Activated CD4-positive, CD25-positive, alpha-beta regulatory T cell treated with anti-CD3 and anti-CD28 coated beads, Interleukin-2, amount 50 U/mL, for 16 hours (primary cell): ENCODE measurements around the gene KCNK10.

Source experiments
- DNase-seq: peaks from one replicate; pipeline ENCODE4 v3.0.0-alpha.2; 2020; ENCODE audit warnings: low read depth, low spot score

The KCNK10 gene

GRCh38 chr14:88323086-88323522 lies at the start of gene KCNK10:
Gene KCNK10 (minus strand): TSS chr14:88323269. CDS start chr14:88322798, 471 bp downstream.
- DNase-seq = no peak

- no peak for DNase-seq
Observed at GRCh38 chr14:88369496-88369895, 46.4 kb upstream of the KCNK10 start.

- no peak for DNase-seq
Observed at GRCh38 chr14:88364710-88365413, 41.8 kb upstream of the KCNK10 start.

GRCh38 chr14:88363644-88364043 lies 40.6 kb upstream of the KCNK10 start:
- DNase-seq = no peak

- DNase-seq = no peak
Observed at GRCh38 chr14:88359500-88359899, 36.4 kb upstream of the KCNK10 start.

- DNase-seq = no peak
Observed at GRCh38 chr14:88354358-88354757, 31.3 kb upstream of the KCNK10 start.

- no peak for DNase-seq
Observed at GRCh38 chr14:88352698-88353097, 29.6 kb upstream of the KCNK10 start.

- DNase-seq = no peak
Observed at GRCh38 chr14:88351966-88352691, 29.1 kb upstream of the KCNK10 start.

GRCh38 chr14:88348546-88348945 lies 25.5 kb upstream of the KCNK10 start:
- no peak for DNase-seq

GRCh38 chr14:88346048-88346639 lies 23.1 kb upstream of the KCNK10 start:
- no peak for DNase-seq

- no peak for DNase-seq
Observed at GRCh38 chr14:88342980-88343379, 19.9 kb upstream of the KCNK10 start.

GRCh38 chr14:88340357-88340756 lies 17.3 kb upstream of the KCNK10 start:
- DNase-seq = no peak

GRCh38 chr14:88333036-88333435 lies 10.0 kb upstream of the KCNK10 start:
- no peak for DNase-seq

GRCh38 chr14:88327497-88327896 lies 4.4 kb upstream of the KCNK10 start:
- DNase-seq = no peak

GRCh38 chr14:88326352-88327103 lies 3.5 kb upstream of the KCNK10 start:
- DNase-seq = no peak

GRCh38 chr14:88325883-88326282 lies 2.8 kb upstream of the KCNK10 start:
- DNase-seq = no peak

GRCh38 chr14:88324930-88325329 lies 1.9 kb upstream of the KCNK10 start:
- DNase-seq = no peak

GRCh38 chr14:88324491-88324890 lies 1.4 kb upstream of the KCNK10 start:
- no peak for DNase-seq

- DNase-seq = no peak
Observed at GRCh38 chr14:88323523-88324199, 592 bp upstream of the KCNK10 start.

GRCh38 chr14:88322504-88323085 lies 474 bp downstream of the KCNK10 start:
- DNase-seq = no peak
